HG03558 (cell line): ENCODE measurements around the gene TAF4.
"Not testable (repeated sequence)": the region's sequence is repeated elsewhere in the genome, so short reads cannot be mapped to it uniquely, and the experiment has no call there.

Source experiments
- ATAC-seq: cut with Tn5 transposase; IDR thresholded peaks from one replicate; pipeline ENCODE4 v1.9.1; 2021; ENCODE audit warnings: moderate number of reproducible peaks; ENCODE audit not compliant: unreplicated experiment; ENCODE audit errors: extremely low read depth

The TAF4 gene

GRCh38 chr20:62009322-62009721 lies 56.4 kb downstream of the TAF4 start:
- ATAC-seq, result no peak

DNA sequence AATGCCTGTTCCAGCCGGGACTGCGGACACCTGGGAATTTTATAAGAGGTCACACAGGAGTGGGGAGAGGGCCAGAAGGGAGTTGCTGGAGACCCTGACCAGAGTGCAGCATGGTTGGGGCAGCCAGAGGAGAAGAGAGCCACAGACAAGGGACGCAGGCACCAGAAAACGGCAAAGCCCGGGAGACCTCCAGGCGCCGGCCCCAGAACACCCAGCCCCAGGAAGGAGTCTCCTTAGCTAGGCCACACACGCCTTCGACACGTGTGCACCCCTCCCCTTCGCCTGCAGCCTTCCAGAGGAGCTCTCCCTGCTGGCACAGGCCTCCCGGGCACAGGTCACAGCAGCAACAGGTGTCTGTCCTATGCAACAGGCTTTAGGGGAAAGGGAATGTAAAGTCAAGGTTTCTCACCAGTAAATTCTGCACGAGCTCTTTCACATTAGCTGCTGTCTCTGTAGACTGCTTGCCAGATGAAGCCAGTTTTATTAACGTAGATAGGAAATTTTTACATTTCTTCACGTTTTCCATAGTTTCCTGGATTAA lies 57.0 kb downstream of the TAF4 start:
- no peak for ATAC-seq

- ATAC-seq, result no peak
Observed at GRCh38 chr20:62007127-62007647, 58.5 kb downstream of the TAF4 start.

DNA sequence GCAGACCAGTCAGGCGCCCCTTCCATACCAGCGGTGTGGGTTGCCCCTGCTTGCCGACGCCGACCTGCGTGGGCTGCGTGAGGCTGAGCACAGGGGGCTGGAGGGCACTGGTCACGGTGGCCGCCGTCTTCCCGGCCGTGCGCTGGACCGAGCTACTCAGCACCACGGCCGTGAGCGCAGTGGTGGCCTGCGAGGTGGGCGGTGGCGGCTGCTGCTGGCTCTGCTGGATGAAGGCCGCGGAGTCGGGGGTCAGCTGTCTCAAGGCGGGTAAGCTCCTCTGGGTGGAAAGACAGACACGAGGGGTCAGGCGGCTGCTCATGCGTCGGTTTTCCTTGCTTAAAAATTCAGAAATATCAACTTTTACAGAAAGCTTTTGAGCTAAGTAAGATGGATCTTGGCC lies 59.2 kb downstream of the TAF4 start:
- no peak for ATAC-seq

DNA sequence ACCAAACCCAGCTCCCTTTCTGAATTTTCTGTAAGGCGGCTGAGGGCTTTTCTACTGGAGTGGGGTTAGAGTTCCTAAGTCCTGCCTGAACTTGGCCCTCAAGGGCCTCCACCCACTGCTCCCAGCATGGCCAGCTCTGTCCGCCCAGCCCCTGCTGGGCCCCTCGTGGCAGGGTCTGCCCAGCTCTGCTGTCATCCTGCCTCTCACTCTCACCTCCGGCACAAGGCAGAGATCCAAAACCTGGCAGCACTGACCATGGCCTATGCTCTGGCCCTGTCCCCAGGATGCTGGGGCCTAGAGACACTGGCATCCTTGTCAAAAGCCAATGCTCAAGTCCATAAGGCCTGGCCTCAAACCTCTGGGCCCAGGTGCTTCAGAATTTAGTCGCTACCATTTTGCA lies 61.1 kb downstream of the TAF4 start:
- ATAC-seq, result no peak

DNA sequence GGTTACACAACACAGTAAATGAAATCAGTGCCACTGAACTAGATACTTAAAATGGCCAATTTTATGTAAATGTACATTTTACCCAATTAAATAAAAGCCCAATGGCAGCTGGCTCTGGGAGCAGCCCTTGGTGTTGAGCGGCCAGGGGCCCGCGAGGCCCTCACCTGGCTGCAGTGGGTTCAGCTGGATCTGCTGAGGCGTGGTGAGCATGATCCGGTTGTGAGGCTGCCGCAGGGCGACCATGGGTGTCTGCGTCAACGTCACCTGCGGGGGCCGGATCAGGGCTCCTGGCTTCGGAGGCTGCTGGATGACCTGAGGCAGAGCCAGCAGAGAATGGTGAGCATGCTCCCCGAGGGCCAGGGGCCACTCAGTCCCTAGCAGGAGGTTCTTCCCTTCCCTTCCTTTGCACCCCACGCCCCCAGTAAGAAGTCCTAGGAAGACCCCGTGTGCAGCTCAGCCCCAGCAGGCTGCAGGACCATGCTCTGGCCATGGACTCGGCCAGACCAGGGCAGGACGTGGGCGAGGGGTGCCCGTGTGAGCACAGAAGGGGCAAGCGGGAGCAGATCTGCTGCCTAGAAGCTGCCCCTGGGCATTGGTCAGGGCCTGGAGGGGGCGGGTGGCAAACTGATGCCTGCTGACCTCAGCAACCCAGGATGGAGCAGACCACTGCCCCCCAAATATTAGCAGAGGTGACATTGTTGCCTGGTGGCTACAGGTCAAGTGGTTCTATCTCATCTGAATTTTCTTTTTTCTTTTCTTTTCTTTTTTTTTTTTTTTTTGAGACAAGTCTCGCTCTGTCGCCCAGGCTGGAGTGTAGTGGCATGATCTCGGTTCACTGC lies 61.9 kb downstream of the TAF4 start:
- no peak for ATAC-seq

GRCh38 chr20:62002882-62003480 lies 62.7 kb downstream of the TAF4 start:
- ATAC-seq, result no peak

- ATAC-seq, result no peak
Observed at GRCh38 chr20:62001178-62001715, 64.4 kb downstream of the TAF4 start.

- no peak for ATAC-seq
Observed at GRCh38 chr20:61998343-61999121, 67.1 kb downstream of the TAF4 start.

DNA sequence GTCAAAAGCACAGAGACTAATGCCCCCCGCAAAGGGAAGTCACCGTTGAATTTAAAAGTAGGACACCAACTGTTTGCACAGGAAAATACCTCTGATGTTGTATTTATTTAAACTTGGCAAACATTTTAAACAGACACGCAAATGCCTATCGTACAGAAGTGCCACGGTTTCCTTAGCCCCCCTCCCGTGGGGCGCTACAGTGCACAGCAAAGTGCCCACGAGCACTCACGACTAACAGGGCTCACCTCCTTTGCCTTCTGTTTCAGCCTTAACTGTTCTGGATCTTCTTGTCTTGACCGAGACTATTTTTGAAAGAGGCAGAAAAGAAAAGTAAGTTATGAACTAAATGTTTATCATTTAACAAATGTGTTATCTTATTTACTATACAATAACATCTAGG lies 67.8 kb downstream of the TAF4 start:
- ATAC-seq, result no peak

DNA sequence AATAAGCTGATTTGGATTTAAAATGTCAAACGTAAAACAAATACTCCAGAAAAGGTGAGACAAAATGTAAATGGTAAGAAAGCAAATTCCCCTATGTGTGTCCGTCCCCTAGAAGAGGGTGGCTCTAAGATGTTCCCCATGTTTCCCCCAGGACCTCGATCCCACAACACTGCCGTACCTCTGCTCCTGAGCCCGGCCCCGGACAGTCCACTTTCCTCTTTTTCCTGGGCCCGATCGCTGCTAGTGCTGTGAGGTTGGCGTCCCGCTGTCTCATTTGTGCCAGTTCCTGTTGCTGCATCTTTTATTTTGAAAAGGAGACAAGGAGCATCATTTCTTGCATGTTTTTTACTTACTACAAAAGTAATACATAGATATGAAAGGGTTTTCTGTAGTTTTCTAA lies 68.3 kb downstream of the TAF4 start:
- ATAC-seq, result no peak

- no peak for ATAC-seq
Observed at GRCh38 chr20:61994546-61994945, 71.1 kb downstream of the TAF4 start.

DNA sequence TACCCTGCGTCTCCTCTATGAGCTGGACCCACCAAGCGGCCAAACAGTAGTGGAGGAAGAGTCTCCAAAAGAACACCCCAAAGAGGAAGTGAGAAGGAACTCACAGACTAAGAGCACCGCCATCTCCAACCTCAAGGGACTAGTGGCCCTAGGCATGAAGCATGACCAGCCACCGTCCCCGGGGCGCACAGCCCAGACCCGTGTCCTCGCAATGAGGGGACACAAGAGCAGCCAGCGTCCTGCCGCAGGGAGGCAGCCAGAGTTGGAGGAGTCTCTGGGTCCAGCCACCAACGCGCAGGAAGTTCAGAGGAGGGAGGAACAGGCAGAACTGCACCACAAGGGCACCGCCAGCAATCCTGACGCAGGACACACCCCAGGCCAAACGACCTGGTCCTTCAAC lies 72.6 kb downstream of the TAF4 start:
- no peak for ATAC-seq

- no peak for ATAC-seq
Observed at GRCh38 chr20:61991476-61991875, 74.2 kb downstream of the TAF4 start.

DNA sequence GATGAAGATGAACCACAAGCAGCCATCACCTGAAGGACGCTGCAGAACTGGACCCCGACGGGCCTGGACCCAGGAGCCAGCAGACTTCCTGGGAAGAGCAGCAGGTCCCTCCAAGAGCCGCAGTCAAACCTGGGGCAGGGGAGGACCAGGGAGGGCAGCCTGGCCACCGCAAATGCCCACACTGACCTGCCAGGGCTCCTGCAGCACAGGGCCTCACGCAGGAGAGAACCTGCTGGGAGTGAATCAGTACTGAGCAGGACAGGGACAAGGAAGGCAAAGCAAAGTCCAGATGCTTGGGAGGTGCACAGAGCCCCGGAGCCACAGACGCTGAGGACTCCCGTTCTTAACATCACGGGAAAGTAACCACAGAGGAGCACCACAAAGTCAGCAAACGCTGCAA lies 75.2 kb downstream of the TAF4 start:
- no peak for ATAC-seq

- ATAC-seq, result no peak
Observed at GRCh38 chr20:61989741-61990140, 75.9 kb downstream of the TAF4 start.

GRCh38 chr20:61988665-61989064 lies 77.0 kb downstream of the TAF4 start:
- no peak for ATAC-seq

DNA sequence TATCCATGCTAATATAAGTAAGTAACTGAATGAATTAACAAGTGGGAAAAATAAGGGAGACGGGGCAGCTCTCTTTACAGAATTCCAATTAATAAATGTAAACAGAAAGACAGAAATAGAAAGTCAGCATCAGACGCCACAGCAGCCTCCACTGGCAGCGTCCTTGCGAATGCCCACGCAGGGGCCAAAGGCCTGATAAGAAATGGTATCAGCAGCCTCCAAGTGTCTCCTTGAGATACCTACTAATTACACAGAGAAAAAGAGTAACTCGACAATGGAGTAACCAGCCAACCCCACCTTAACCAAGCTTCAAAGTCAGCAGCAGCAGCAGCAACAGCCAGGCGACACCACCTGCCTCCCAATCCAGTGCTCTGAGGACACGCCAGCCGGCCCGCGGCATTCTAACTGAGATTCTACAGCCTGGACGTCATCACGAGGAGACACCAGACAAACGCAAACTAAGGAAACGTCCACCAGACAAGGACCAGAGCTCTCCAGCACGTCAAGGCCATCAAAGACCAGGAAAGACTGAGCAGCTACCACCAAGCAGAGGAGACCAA lies 78.8 kb downstream of the TAF4 start:
- ATAC-seq, result no peak

GRCh38 chr20:61985096-61985495 lies 80.6 kb downstream of the TAF4 start:
- ATAC-seq, result no peak

DNA sequence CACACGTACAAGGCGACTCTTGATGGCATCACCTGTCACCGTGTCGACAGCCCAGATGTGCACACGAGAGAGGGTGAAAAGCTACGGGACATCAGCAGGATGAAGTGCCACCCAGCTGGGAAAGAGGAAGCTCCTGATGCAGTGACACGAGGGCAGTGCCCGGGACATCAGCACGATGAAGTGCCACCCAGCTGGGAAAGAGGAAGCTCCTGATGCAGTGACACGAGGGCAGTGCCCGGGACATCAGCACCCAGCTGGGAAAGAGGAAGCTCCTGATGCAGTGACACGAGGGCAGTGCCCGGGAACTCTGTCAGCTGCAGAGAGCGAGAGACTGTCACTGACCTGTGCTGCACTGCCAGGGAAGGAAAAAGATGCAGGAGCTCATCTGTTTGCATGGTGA lies 81.2 kb downstream of the TAF4 start:
- ATAC-seq, result not testable (repeated sequence)
